ENCODE results near the gene ADAM8.
A peak's percentile ranks its signal among the peaks of the same experiment; 100 is the strongest.

The ADAM8 gene

DNA sequence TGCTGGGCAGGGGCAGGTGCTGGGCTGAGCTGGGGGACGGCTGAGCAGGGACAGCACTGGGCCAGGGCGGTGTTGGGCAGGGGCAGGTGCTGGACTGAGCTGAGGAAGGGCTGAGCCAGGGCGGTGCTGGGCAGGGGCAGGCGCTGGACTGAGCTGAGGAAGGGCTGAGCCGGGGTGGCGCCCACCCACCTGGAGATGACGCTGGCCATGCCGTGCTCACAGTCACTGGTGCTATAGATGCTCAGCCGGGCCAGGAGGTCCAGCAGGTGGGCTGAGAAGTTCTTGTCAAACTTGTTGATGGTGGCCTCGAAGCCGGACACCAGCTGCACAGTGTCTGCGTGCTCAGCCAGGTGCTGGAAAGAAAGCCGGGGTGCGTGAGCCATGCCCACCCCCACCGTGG, 4.4 kb upstream of the ADAM8 start:
- DNase-seq = no peak

DNA sequence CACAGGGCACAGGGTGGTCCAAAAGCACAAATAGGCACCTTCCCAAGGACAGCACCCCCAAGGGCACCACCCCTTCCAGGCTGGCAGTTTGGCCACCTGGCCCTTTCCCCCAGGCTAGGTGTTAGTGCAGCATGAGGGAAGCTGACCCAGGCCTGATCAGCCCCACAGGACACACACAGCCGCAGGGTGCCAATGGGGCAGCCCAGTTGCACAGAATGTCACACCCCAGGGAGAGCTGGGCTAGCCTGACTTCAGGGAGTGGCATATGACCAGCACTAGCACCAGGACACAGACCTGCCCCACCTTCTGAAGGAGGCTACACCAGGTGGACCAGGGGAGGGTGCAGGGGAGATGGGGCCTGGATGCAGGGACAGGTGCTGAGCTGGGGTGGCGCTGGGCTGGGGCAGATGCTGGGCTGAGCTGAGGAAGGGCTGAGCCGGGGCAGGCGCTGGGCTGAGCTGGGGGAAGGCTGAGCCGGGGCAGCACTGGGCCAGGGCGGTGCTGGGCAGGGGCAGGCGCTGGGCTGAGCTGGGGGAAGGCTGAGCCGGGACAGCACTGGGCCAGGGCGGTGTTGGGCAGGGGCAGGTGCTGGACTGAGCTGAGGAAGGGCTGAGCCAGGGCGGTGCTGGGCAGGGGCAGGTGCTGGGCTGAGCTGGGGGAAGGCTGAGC, 3.9 kb upstream of the ADAM8 start:
- no peak for DNase-seq

DNA sequence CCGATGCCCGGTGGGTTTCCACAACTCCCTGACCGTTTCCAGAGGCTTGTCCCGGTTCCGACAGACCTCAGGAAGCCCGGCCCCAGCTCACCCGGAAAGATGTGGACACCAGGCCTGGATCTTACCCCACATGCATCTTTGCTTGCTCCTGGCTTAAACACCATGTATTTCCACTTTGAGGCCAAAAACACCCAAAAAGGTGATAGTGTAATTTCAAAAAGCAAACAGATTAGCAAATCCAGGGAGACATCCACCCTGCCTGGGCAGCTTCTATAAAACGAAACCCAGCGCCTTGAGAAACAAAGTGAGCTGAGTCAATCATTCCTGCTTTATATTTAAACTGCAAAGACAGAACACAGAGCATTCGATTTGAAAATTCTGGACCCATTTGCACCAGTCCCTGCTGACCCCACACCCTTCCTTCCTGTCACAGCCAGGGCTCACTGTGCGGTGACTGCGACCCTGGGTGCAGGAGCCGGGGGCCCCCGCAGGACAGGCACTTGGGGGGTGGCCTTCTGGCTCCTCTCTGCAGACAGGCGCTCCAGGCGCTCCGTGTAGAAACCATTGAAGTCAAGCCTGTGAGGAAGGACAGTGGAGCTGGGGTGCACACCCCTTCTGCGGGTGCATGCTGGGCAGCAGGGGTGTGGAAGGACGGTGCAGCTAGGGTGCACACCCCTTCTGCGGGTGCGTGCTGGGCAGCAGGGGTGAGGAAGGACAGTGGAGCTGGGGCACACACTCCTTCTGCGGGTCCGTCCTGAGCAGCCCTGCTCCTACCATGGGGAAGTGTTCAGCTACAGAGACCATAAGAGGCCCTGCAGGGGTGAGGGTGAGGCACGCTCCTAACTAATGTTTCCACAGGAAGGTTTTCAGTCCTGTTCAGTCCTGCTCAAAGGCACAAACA, 2.9 kb upstream of the ADAM8 start:
- DNase-seq = no peak

DNA sequence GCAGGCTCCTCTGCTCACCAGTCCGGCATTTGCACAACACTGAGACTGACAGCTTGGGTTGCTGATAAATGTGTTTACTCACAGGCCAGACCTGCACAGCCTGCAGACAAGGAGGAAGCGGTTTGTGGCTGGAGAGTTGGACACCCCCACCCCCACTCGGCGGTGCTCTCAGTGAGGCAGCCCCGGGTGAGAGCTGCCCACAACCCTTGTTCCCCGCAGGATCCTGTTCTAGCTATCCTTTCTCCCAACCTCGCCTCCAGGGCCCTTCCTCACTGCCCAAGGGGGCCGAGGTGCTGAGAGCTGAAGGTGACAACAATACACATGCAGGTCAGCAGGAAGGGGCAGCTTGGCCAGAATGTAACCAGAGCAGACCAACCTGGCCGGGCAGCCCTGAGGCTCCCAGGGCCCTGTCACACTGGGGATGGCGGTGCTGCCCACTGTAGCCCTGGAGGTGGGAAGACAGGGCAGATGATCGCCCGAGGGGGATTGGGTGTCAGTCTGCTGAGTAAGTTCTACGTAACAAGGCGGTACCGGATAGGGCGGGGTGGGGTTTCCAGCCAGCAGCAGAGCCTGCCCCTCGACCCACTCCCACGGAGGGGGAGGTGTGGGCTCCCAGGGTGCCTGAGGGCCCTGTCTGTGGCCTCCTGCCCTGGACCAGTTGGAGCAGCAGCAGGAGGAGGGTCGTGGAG, 2.1 kb upstream of the ADAM8 start:
- DNase-seq = peak; percentile 32

DNA sequence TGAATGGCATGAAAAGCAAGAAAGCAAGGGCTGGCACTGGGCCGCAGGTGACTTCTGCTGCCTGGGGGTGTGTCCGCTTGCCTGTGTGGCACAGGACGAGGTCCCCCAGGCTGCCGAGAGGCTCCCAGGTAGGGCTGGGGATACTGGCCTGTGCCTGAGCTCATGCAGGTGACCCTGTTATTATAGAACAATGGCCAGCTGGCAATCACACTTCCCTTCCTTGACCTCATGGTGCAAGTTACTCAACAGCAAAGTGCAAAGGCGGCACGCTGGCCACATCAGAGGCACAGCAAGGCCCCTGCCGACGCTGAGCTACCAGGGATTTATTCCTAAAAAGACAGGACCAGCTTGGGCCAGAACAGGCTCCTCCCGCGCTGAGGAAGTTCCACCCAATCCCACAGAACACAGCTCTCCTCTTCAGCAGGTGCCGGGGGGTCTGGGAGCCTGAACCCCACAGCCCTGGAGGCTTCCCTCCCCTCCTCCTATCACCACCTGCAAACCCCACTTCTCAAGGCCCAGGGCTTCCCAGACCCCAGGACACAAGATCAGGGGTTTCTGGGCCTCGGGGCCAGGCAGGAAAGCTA, 1.4 kb upstream of the ADAM8 start:
- no peak for DNase-seq

DNA sequence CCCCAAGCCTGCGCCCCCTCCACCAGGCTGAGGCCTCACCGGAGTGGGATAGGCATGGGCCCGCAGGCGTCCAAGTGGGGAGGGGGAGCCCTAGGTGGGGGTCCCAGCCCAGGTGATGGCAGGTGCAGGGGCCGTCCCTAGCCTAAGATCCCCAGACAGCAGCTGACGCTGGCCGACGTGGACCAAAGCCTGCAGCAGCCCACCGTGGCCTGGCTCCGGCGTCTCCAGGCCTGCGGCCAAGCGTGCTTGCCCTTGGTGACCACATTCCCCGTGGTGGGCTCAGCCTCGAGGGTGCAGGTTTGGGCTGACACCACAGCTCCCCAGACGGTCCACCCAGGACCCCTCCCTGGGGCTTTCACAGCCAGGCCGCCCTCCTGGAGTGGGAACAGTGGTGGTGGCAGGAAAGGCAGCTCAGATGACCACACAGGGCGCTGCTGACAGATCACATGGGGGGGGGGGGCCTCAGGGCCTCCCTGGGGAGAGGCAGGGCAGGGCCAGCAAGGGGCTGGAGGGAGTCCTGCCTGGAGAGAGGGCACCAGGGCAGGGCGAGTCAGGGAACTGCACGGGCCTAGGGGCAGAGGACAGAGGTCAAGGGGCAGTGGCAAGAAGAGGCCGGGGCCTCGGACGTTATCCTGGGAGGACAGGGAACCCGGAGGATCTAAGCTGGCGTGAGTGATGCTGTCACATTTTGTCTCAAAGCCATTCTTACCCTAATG, 767 bp upstream of the ADAM8 start:
- no peak for DNase-seq

DNA sequence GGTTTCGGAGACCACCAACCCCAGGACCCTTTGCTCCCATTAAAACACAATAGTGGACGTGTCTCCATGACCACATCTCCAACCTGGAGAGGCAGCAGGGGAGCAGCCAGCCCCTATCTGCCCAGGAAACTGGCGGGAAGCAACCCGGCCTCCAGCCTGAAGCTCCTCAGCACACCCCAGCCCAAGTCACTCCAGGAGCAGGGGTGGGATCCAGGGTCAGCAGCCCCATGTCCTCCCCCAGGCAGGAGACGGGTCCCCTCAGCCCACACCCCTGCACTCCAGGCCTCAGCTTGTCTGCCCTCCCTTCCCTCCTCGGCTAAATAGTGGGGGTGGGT, 601 bp downstream of the ADAM8 start:
- DNase-seq = no peak

DNA sequence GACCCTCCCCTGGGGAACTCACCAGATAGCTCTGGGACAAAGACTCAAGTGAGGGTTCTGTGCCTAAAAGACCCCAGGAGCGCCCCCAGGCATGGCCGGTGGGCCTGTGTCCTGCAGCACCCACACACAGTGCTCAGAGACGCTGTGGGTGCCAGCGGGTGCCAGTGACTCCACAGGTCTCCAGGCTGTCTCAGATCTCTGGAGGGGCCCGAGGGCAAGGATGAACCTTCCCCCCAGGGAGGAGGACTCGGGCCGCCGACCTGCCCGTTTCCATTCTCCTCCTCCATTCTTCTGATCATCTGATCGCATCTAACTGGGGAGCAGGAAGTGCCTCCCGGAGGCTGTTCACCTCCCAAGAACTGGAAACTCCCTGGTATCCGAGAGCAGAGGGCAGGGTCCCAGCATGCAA, 980 bp downstream of the ADAM8 start:
- DNase-seq = peak; percentile 53

DNA sequence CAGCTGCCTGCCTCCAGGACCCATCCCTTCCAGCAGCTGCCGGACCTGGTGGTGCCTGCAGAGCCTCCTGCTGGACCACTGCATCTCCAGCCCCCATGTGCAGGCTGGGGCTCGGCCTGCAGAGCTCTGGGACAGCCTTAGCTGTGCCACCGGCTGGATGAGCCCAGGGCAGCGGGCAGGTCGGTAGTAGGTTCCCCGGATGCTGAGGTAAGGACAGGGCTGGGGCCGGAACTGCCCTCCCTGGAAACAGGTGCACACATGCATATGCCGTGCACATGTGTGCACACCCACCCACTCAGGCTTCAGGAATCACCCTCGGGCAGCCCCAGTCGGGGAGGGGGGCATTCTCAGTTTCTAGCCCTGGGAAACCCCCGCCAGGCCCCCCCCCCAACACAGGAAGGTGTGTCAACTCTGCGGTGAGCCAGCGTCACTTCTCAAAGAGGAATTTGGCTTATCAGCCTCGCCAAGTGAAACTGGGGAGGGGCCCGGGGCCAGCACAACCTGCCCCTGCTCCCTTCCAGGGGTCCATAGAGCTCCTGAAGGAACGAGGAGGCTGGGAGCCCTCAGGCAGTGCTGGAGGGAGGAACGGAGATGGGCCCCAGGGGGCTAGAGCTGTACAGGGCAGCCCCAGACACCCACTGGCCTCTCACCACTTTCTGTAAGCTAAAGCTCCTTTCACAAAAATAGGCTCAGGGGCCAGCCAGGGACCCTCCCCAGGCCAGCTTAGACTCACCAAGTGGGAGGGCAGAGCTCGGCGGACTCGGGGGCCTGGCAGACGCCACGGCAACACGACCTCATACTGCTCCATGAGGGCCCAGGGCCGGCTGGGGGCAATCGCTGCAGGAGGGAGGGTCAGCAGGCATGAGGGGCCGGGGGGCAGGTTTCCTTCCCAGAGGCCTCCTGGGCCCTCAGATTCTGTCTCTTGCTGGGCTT, 1.7 kb downstream of the ADAM8 start:
- DNase-seq = peak; percentile 83

DNA sequence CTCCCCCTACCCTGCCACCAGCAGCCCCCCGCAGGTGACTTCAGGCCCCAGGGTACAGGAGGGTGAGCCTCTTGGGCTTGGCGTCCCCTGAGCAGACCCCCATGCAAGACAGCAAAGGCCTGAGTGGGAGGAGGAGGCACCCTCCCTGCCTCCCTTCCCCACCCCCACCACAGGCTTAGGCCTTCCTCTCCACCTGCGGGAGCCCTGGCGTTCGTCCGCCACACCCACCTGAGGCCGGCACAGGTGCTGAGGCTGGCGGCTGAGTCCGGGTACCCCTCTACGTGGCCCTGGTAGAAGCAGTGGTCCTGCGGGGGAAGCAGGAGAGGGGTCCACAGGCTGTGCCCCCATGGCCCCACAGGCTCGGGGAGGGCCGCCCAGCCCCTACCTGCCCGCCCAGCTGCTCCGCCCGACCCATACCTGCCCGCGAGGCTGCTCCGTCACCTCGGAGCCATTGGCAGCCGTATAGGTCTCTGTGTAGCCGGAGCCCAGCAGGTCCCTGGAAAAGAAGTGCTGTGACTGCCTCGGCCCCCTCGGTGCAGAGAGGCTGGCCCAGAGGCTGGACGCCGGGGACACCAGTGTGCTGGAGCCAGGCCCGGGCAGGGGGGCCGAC, 3.0 kb downstream of the ADAM8 start:
- no peak for DNase-seq

DNA sequence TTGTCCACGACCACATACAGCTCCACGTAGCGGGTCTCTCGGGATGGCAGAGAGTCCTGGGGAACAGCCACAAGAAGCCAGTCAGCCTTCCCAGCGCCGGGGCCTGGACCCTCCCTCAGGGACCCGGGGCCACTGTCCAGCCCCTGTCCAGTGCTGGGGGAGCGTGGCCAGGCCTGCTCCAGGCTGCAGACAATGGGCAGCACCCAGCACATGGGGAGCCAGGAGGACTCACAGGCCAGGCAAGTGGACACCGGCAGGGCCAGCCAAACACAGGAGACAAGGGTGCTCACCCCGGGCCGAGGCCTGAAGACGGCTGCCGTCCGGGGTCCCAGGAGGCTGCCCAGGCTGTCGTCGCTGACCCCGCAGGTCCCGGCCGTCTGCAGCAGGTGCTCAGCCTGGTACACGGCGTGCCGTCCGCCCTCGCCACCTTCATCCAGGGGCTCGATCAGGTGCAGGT, 3.7 kb downstream of the ADAM8 start:
- DNase-seq = no peak

DNA sequence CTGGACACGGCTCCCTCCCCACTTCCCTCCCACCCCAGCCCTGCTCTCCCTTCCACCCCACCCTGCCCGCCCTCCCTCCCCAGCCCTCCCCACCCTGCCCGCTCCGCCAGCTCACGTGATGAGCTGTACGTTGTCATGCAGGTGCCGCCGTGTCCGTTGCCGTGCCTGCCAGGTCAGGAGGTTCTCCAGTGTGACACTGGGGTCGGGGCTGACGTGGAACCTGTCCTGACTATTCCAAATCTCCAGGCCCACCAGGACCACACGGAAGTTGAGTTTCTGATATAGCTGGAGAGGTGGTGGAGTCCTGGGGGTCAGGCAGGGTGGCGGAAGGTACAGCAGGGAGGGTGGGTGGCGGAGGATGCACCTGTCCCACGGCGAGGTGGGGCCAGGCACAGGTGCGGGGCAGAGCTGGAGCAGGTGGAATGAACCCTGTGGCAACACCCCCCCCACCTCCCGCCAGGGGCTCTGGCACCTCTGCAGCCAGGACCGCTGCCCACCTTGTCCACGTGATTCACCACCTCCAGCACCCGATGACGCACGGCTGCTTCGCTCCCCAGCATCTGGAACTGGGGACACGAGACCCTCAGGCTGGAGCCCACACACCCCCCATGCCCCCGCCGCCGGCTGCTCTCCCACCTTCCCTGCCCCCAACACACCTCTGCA, 4.2 kb downstream of the ADAM8 start:
- no peak for DNase-seq

DNA sequence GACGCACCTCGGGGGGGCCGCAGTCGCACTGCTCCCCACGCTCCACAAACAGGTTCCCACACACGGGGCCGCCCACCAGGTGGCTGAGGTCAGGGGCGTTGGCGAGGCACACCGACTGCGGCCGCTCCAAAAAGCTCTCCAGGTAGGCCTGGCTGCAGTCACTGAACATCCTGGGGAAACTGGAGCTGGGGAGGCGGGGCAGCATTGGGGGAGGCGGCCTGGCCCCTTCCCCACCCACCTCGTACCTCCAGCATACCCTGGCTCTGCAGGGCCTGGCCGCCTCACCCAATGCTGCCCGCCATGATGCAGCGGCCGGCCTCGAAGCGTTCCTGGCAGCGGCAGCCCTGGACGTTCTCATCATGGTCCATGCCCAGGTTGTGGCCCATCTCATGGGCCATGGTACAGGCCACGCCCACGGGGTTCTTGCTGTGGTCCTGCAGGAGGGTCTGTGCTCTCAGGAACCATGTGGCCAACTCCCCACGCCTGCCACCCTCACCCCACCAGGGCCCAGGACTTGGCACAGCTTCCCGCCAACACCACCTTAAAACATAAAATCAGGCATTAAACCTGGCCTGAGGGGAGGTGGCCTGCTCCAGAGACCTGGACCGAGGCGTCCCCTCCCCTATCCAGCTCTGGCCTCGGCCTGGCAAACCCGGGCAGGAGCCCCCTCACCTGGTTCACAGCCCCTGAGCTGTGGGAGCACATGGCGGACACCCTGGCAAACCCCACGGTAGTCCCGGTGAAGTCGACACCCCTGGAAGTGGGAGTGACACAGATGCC, 5.0 kb downstream of the ADAM8 start:
- no peak for DNase-seq

DNA sequence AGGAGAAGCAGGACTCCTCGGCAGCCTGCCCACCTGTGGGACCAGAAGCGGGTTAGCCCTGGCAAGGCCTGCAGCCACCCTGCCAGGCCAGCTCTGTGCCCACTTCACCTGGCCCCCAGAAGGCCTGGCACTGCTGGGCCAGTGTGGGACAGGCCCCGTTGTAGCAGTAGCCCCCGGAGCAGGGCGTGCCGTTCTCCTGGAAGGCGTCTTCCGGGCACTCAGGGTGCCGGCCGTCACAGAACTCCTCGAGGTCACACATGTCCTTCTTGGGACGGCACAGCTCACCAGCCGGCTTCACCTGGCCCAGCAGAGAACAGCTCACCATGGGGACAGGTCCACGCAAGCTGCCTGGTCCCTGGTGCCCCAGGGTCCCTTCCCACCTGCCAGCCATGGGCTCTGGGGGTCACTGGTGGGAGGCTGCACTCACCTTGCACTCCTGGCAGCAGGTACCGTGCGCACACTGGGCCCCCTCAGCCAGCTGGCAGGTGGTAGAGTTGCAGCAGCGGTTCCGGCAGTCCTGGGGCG, 5.8 kb downstream of the ADAM8 start:
- DNase-seq = no peak

DNA sequence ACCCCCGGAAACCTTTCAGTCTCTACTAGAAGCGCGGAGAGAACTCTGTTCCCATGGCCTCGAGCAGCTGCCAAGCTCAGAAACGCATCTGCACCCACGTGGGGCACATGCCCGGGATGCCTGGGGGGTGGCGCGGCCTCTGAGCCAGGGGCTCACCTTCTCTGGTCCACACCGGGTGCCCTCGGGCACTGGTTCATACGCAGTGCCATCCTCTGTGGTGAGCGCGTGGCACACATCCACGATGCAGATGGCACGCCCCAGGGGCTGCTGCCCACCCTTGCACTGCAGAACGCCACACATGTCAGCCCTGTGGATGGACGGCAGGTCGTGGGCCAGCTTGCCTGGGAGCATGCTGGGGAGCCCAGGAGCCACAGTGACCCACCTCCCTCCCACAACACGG, 6.5 kb downstream of the ADAM8 start:
- DNase-seq = no peak

DNA sequence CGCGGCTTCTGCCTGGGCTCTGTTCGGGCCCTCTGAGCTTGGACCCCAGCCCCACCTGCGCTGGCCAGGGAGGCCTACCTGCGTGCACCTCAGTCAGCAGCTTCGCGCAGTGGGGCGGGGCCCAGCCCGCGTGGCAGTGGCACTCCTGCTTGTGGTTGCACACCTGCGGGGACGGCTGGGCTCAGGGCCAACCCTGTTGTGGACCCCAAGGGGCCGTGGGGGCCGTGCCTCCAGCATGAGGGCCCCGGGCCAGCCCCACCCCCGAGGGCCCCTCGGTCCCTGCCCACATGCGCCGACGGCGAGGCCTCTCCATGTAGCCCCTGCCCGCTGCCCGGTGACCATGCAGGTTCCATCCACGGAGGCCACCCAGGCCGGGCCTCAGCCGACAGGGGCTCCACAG, 7.3 kb downstream of the ADAM8 start:
- DNase-seq = no peak

DNA sequence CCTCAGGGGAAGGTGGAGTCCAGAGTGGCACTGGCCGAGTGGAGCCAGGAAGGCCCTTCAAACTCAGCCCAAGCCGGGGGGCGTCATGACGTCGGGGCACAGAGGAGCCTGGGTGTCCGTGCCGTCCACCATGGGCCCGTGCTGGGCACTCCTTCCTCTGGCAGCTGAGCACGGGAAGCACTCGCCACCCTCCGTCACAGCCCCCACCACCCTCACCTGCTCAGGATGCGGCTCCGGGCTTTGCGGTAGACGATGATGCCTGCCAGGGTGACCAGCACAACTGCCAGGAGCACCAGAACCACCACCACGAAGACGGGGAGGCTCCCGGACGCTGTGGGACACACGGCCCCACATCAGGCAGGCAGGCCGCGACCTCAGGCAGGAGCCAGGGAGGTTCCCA, 8.1 kb downstream of the ADAM8 start:
- DNase-seq = no peak

DNA sequence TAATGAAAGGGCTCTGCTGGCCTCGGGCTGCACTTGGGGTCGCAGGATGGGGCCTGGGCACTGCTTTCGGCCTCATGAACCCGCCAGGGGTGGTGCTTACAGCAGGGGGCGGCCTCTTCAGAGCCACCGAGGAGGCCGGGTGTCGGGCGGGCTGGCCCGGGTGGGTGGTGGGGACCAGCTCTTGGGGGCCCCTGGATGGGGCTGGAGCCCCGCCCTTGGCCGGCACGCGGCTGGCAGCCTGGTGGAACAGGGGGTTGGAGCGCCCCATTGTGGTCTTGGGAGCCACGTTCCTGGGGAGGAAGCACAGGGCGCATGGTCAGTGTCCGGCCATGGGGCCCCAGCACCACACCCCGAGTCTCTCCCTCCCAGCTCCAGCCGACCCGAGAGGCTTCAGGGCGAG, 8.8 kb downstream of the ADAM8 start:
- DNase-seq = no peak

DNA sequence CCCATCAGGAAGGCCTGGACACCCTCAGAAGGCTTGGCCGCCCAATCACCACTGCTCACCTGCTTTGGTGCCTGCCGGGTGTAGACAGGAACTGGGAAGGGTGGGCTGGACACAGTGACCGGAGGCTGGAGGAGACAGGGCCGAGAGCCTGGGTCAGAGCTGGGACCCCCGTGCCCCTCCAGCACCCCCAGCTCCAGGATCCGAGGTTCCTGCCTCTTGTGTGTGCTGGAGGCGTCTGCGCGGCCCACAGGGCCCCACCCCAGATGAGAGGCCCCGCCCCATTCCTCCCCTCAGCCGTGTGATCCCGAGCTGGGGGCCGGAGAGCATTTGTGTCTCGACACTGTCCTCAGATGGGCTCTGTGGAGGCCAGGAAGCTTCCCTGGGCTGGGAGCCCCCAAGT, 9.4 kb downstream of the ADAM8 start:
- no peak for DNase-seq

All from stimulated activated CD4-positive, alpha-beta T cell treated with anti-CD3 and anti-CD28 coated beads, Interleukin-4, amount 100 ng/mL, for 1 hour (primary cell).